SK-N-SH (cell line): Measurements from ENCODE around the gene MUS81. TPM values are rescaled to one million over a fixed set of nuclear protein-coding genes. Genes with fewer than 3 reads are reported as not detected.

Source experiments
- CTCF ChIA-PET: fragments of 300-600, 350-600 bp; formaldehyde crosslinking; extraction: SDS; loops from one replicate; lab custom pipeline; 2021; lab: Yijun Ruan, JAX
- POLR2A ChIA-PET: fragments of 350-600 bp; sonication (Branson Sonifier 250); formaldehyde crosslinking; extraction: SDS; loops from one replicate; lab custom pipeline; 2020; ENCODE audit warnings: antibody characterized with exemption, inconsistent platforms; lab: Yijun Ruan, JAX
- DNase-seq: peaks from one replicate; pipeline ENCODE4 v3.0.0; 2012
- H2AFZ ChIP-seq: fragments of 200-600 bp; sonication (generic); 2 replicates; pipeline ENCODE4 v1.8.1; 2016; ENCODE audit warnings: antibody characterized with exemption, mild to moderate bottlenecking, low read depth
- H3F3A ChIP-seq: fragments of 200-600 bp; sonication (generic); replicated peaks from 2 replicates; pipeline ENCODE3; 2016; ENCODE audit warnings: antibody characterized with exemption, mild to moderate bottlenecking; ENCODE audit not compliant: insufficient read depth
- H3K27ac ChIP-seq, 2 experiments: fragments of 200-500 bp in 1 of 2; fragments of 200-600 bp in 1 of 2; sonication (Bioruptor generic) in 1 of 2; sonication (generic), shearing (Covaris generic) in 1 of 2; 2 replicates each; pipeline versions ENCODE4 v1.5.1 to v1.6.1; 2014 to 2016; ENCODE audit warnings: low read depth in 2 of 2, inconsistent platforms in 1 of 2, low read length in 1 of 2, mild to moderate bottlenecking in 1 of 2, mixed read lengths in 1 of 2
- H3K27me3 ChIP-seq: fragments of 200-600 bp; sonication (generic), shearing (Covaris generic); 2 replicates; pipeline ENCODE4 v1.6.1; 2016; ENCODE audit warnings: mixed run types; ENCODE audit not compliant: insufficient read depth
- H3K36me3 ChIP-seq, 2 experiments: fragments of 200-500 bp in 1 of 2; fragments of 200-600 bp in 1 of 2; sonication (Bioruptor generic) in 1 of 2; sonication (generic) in 1 of 2; replicated peaks in 1 of 2; 2 replicates each; pipeline versions ENCODE3 to v1.5.1; 2014 to 2016; ENCODE audit warnings: low read length in 1 of 2, mild to moderate bottlenecking in 1 of 2; ENCODE audit not compliant: insufficient read depth in 2 of 2, control insufficient read depth in 1 of 2
- H3K4me1 ChIP-seq, 2 experiments: fragments of 200-500 bp in 1 of 2; fragments of 200-600 bp in 1 of 2; sonication (Bioruptor generic) in 1 of 2; sonication (generic), shearing (Covaris generic) in 1 of 2; 2 replicates each; pipeline versions ENCODE4 v1.5.1 to v1.6.1; 2014 to 2016; ENCODE audit warnings: low read depth in 1 of 2, low read length in 1 of 2, mixed run types in 1 of 2; ENCODE audit not compliant: insufficient read depth in 2 of 2, control insufficient read depth in 1 of 2
- H3K4me2 ChIP-seq: fragments of 200-600 bp; sonication (generic), shearing (Covaris generic); 2 replicates; pipeline ENCODE4 v1.6.1; 2017; ENCODE audit warnings: mixed run types
- H3K4me3 ChIP-seq, 2 experiments: fragments of 200-500 bp in 1 of 2; fragments of 200-600 bp in 1 of 2; sonication (Bioruptor generic) in 1 of 2; sonication (generic), shearing (Covaris generic) in 1 of 2; 2 replicates each; pipeline versions ENCODE4 v1.5.1 to v1.8.1; 2014 to 2016; ENCODE audit warnings: low read depth in 2 of 2, inconsistent platforms in 1 of 2, low read length in 1 of 2, mild to moderate bottlenecking in 1 of 2, mixed read lengths in 1 of 2, moderate library complexity in 1 of 2
- H3K79me2 ChIP-seq: fragments of 200-600 bp; sonication (generic); 2 replicates; pipeline ENCODE4 v1.8.1; 2017; ENCODE audit warnings: mild to moderate bottlenecking; ENCODE audit not compliant: insufficient read depth
- H3K9ac ChIP-seq: fragments of 200-600 bp; sonication (generic); 2 replicates; pipeline ENCODE4 v1.6.1; 2017; ENCODE audit warnings: mixed run types
- H3K9me2 ChIP-seq: fragments of 200-600 bp; sonication (generic); 2 replicates; pipeline ENCODE4 v1.6.1; 2017; ENCODE audit warnings: mixed run types
- H3K9me3 ChIP-seq: fragments of 200-600 bp; sonication (generic); 2 replicates; pipeline ENCODE4 v1.6.1; 2017; ENCODE audit warnings: mixed run types, mild to moderate bottlenecking, moderate library complexity
- H4K20me1 ChIP-seq: fragments of 200-600 bp; sonication (generic); 2 replicates; pipeline ENCODE4 v1.6.1; 2017; ENCODE audit warnings: mild to moderate bottlenecking, mixed run types; ENCODE audit not compliant: insufficient read depth
- CTCF ChIP-seq: fragments of 200-600 bp; sonication (generic); IDR thresholded peaks from 2 replicates; pipeline ENCODE4 v1.6.1; 2017; ENCODE audit warnings: antibody characterized with exemption, mild to moderate bottlenecking, moderate library complexity
- ELF1 ChIP-seq: IDR thresholded peaks from 2 replicates; pipeline ENCODE4 v1.4.0; 2012
- EZH2phosphoT487 ChIP-seq: fragments of 200-600 bp; sonication (generic); IDR thresholded peaks from 2 replicates; pipeline ENCODE4 v1.6.1; 2017; ENCODE audit warnings: low read depth, mixed run types, mild to moderate bottlenecking, antibody characterized with exemption, moderate library complexity, borderline replicate concordance
- FOXJ3 ChIP-seq: sonication (generic); formaldehyde crosslinking; IDR thresholded peaks from 2 replicates; pipeline ENCODE4 v1.5.1; 2020; ENCODE audit warnings: mild to moderate bottlenecking, missing genetic modification reagents
- FOXM1 ChIP-seq: IDR thresholded peaks from 2 replicates; pipeline ENCODE4 v1.4.0; 2012; ENCODE audit warnings: low read depth, mild to moderate bottlenecking
- GABPA ChIP-seq: IDR thresholded peaks from 2 replicates; pipeline ENCODE4 v1.4.0; 2012; ENCODE audit warnings: low read depth, mild to moderate bottlenecking
- GATA2 ChIP-seq: sonication (generic); formaldehyde crosslinking; IDR thresholded peaks from 2 replicates; pipeline ENCODE4 v1.5.0; 2020; ENCODE audit warnings: mild to moderate bottlenecking, missing genetic modification reagents
- IRF3 ChIP-seq: fragments of 150-350 bp; IDR thresholded peaks from 2 replicates; pipeline ENCODE4 v1.6.1; 2016; ENCODE audit warnings: mild to moderate bottlenecking, low read depth, low read length
- JUND ChIP-seq: IDR thresholded peaks from 2 replicates; pipeline ENCODE4 v1.4.0; 2012
- MAX ChIP-seq: IDR thresholded peaks from 2 replicates; pipeline ENCODE4 v1.4.0; 2012; ENCODE audit warnings: low read depth
- MEF2A ChIP-seq: IDR thresholded peaks from 2 replicates; pipeline ENCODE4 v1.4.0; 2012; ENCODE audit warnings: low read depth, borderline replicate concordance
- MXI1 ChIP-seq: IDR thresholded peaks from 2 replicates; pipeline ENCODE4 v1.6.1; 2012; ENCODE audit warnings: mild to moderate bottlenecking, low read depth, low read length, improper control_type of control experiment
- NFIC ChIP-seq: IDR thresholded peaks from 2 replicates; pipeline ENCODE4 v1.4.0; 2012; ENCODE audit warnings: borderline replicate concordance
- NRF1 ChIP-seq: IDR thresholded peaks from 2 replicates; pipeline ENCODE4 v1.6.1; 2012; ENCODE audit warnings: low read depth, mild to moderate bottlenecking, low read length
- PBX3 ChIP-seq: IDR thresholded peaks from 2 replicates; pipeline ENCODE4; 2012
- POLR2AphosphoS5 ChIP-seq: IDR thresholded peaks from 2 replicates; pipeline ENCODE4 v1.6.1; 2012; ENCODE audit warnings: low read depth, low read length
- RCOR1 ChIP-seq: fragments of 150-350 bp; IDR thresholded peaks from 2 replicates; pipeline ENCODE4 v1.6.1; 2017; ENCODE audit warnings: antibody characterized with exemption, low read length
- REST ChIP-seq: IDR thresholded peaks from 2 replicates; pipeline ENCODE4 v1.6.1; 2012; ENCODE audit warnings: mild to moderate bottlenecking, low read depth, low read length, moderate library complexity
- RXRA ChIP-seq: IDR thresholded peaks from 2 replicates; pipeline ENCODE4 v1.4.0; 2012; ENCODE audit warnings: low read depth, mild to moderate bottlenecking, borderline replicate concordance
- TAF1 ChIP-seq: IDR thresholded peaks from 2 replicates; pipeline ENCODE4 v1.6.1; 2012; ENCODE audit warnings: low read depth, mild to moderate bottlenecking, low read length, moderate library complexity, borderline replicate concordance
- TCF12 ChIP-seq: IDR thresholded peaks from 2 replicates; pipeline ENCODE4 v1.4.0; 2012
- TEAD4 ChIP-seq: IDR thresholded peaks from 2 replicates; pipeline ENCODE4 v1.4.0; 2012; ENCODE audit warnings: mild to moderate bottlenecking, borderline replicate concordance; ENCODE audit not compliant: insufficient read depth
- USF2 ChIP-seq: fragments of 150-350 bp; IDR thresholded peaks from 2 replicates; pipeline ENCODE4 v1.6.1; 2017; ENCODE audit warnings: antibody characterized with exemption, low read length, low read depth, borderline replicate concordance
- WGBS: methylation state at CpG from one replicate; pipeline ENCODE4 v1.1.6; 2017; ENCODE audit warnings: low lambda C conversion rate; 5-methylcytosine and 5-hydroxymethylcytosine counted together
- polyA plus RNA-seq, 3 experiments: library from polyadenylated mRNA; depleted of rRNA; stranded (reverse); fragments of >200 nt; gene quantifications; 2 replicates each; pipeline ENCODE4 v1.2.3, GENCODE V29; 2012

The MUS81 gene
- polyA plus RNA-seq, 1 of the 3 experiments (the other 2 are of a cell fraction): 58.2 TPM

- Histone ChIP-seq H2AFZ (no peak overlapping the region), H3K79me2 (peaks cover 68% of the 10 kb centered on the region), H3F3A (peaks cover 88% of the 10 kb centered on the region), H3K4me1 (peaks cover 52% of the 10 kb centered on the region in 2 experiments), H3K27ac (peak overlapping the region; percentile 87 to 94), H3K9ac (peak overlapping the region; percentile 76), H3K4me3 (peak overlapping the region; percentile 65 to 70), H3K36me3 (peaks cover 4 to 37% of the 10 kb centered on the region in 2 experiments), H3K27me3 (no peaks in the 10 kb centered on the region), H3K4me2 (peak overlapping the region; percentile 98), H3K9me2 (no peaks in the 10 kb centered on the region), H3K9me3 (no peaks in the 10 kb centered on the region), H4K20me1 (peaks cover 57% of the 10 kb centered on the region)
- peak; percentile 65 for DNase-seq
- POLR2A ChIA-PET: interaction anchor here (0.5 to 3.8 kb wide), 12 partner anchors 10 to 180 kb away, joined by 3 to 46 read pairs (median 3); partner anchors contain the start of genes CFL1, CTSW, MUS81 and SART1
- WGBS: 35% methylated on average over 14 of the region's 57 CpGs
- CTCF ChIA-PET: interaction anchor here (0.6 to 15.2 kb wide), 14 partner anchors 9 to 451 kb away, joined by 3 to 374 read pairs (median 7); partner anchors contain the start of genes C11orf68, CFL1, EFEMP2 and FOSL1
- TF ChIP-seq MXI1 (no peak), TAF1 (no peak), TEAD4 (0 out of 2 replicates have a peak, but pooled peaks have one; percentile 8), POLR2AphosphoS5 (peak; percentile 29; the same call in 1 of the 2 replicates), PBX3 (peak; percentile 8; the same call in 1 of the 2 replicates), REST (no peak), JUND (no peak; the same call in 1 of the 2 replicates), RXRA (no peak), MEF2A (no peak; the same call in 1 of the 2 replicates), TCF12 (no peak), GABPA (0 out of 2 replicates have a peak, but pooled peaks have one; percentile 9), CTCF (peak; percentile 34), MAX (no peak), FOXJ3 (CRISPR knock-in tag) (no peak), USF2 (no peak), NRF1 (no peak), ELF1 (0 out of 2 replicates have a peak, but pooled peaks have one; percentile 7), NFIC (no peak), RCOR1 (no peak), IRF3 (no peak), EZH2phosphoT487 (no peak), GATA2 (CRISPR knock-in tag) (no peak), FOXM1 (no peak)
Observed at GRCh38 chr11:65891219-65892136, 31.2 kb downstream of the MUS81 start.
